Adrenal gland (tissue), 5 donors: Measurements from ENCODE around the gene LDHB.

Experiments
- POLR2A ChIP-seq, 2 donors: fragments of 450-650 bp; IDR thresholded peaks; one replicate each; pipeline ENCODE4 v1.6.1; 2017; ENCODE audit warnings: antibody characterized with exemption in 2 of 2, mild to moderate bottlenecking in 2 of 2, moderate library complexity in 1 of 2
- TF ChIP-seq, protein P1 (sequence below), 6 experiments: fragments of 450-650 bp in 4 of 6; fragments of 200-600 bp in 2 of 6; sonication (generic) in 1 of 6; IDR thresholded peaks; 1 replicate in 5 of 6; 2 replicates in 1 of 6; pipeline versions ENCODE4 v1.5.1 to v1.8.0; 2016 to 2021; ENCODE audit warnings: antibody characterized with exemption in 6 of 6, mild to moderate bottlenecking in 2 of 6, moderate library complexity in 1 of 6
- donor health status: DM: no; HTN: no; CAD: no.

GRCh38 chr12:21615431-21615830, 42.2 kb downstream of the LDHB start:
- no peak for TF ChIP-seq POLR2A (IDR thresholded peaks at IDR 0.05)
- TF ChIP-seq, protein P1, sequence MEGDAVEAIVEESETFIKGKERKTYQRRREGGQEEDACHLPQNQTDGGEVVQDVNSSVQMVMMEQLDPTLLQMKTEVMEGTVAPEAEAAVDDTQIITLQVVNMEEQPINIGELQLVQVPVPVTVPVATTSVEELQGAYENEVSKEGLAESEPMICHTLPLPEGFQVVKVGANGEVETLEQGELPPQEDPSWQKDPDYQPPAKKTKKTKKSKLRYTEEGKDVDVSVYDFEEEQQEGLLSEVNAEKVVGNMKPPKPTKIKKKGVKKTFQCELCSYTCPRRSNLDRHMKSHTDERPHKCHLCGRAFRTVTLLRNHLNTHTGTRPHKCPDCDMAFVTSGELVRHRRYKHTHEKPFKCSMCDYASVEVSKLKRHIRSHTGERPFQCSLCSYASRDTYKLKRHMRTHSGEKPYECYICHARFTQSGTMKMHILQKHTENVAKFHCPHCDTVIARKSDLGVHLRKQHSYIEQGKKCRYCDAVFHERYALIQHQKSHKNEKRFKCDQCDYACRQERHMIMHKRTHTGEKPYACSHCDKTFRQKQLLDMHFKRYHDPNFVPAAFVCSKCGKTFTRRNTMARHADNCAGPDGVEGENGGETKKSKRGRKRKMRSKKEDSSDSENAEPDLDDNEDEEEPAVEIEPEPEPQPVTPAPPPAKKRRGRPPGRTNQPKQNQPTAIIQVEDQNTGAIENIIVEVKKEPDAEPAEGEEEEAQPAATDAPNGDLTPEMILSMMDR (IDR thresholded peaks at IDR 0.05): no peak
